ENCODE data around the gene PLEKHO2. TPM values are rescaled to one million over a fixed set of nuclear protein-coding genes. Genes with fewer than 3 reads are reported as not detected.

The PLEKHO2 gene
- total and polyA plus RNA-seq, 2 experiments from 2014 or later: 9.0 to 29.4 TPM

GRCh38 chr15:64894395-64895056, 52.8 kb downstream of the PLEKHO2 start:
- Histone ChIP-seq H3K9me2 (ENCODE audit: insufficient read depth) (0 out of 2 replicates have a peak, but pooled peaks cover 4% of the 10 kb centered on the region), H2AFZ (peak overlapping the region; percentile 87), H3F3A (replicated peaks; ENCODE audit: low read depth) (peaks cover 9% of the 10 kb centered on the region; the same call in 1 of the 2 replicates), H3K27ac (ENCODE audit: low read depth) (peak overlapping the region; percentile 87), H3K27me3 (ENCODE audit: insufficient read depth) (no peaks in the 10 kb centered on the region), H3K4me1 (ENCODE audit: insufficient read depth) (peaks cover 23% of the 10 kb centered on the region), H3K36me3 (ENCODE audit: insufficient read depth) (no peaks in the 10 kb centered on the region), H3K79me2 (replicated peaks; ENCODE audit: insufficient read depth) (no peaks in the 10 kb centered on the region), H4K20me1 (replicated peaks; ENCODE audit: insufficient read depth) (no peaks in the 10 kb centered on the region), H3K4me2 (peak overlapping the region; percentile 76), H3K4me3 (peak overlapping the region; percentile 60)
- Mint-ChIP-seq H3K9me3 (peaks cover 2% of the 10 kb centered on the region; the same call in 2 of the 3 replicates), H3K4me3 (peak overlapping the region; percentile 81), H3K27ac (peak overlapping the region; percentile 90), H3K27me3 (ENCODE audit: insufficient read depth, low read depth, poor library complexity) (peaks cover 20% of the 10 kb centered on the region), H3K36me3 (ENCODE audit: low read depth) (peaks cover 4% of the 10 kb centered on the region), H3K4me1 (peaks cover 53% of the 10 kb centered on the region)
- ATAC-seq: peak; percentile 71
- TF ChIP-seq ZNF331 (CRISPR knock-in tag; IDR thresholded peaks at IDR 0.05; ENCODE audit: low read depth) (no peak), CREB1 (CRISPR knock-in tag; IDR thresholded peaks at IDR 0.05; ENCODE audit: low read depth) (no peak), ZNF114 (CRISPR knock-in tag; IDR thresholded peaks at IDR 0.05) (no peak), EZH2 (IDR thresholded peaks at IDR 0.05; ENCODE audit: low read depth, unreplicated experiment) (no peak), ZNF462 (CRISPR knock-in tag; IDR thresholded peaks at IDR 0.05) (no peak), CTCF (conservative IDR thresholded peaks at IDR 0.05; ENCODE audit: low read depth in 2 of 2) (no peak), REST (IDR thresholded peaks at IDR 0.05; ENCODE audit: unreplicated experiment) (no peak), JUNB (IDR thresholded peaks at IDR 0.05; ENCODE audit: unreplicated experiment) (no peak), NANOG (IDR thresholded peaks at IDR 0.05; ENCODE audit: borderline replicate concordance) (no peak), ETS1 (IDR thresholded peaks at IDR 0.05) (no peak)
- DNase-seq (ENCODE audit: low spot score): peak; percentile 82
